GM10266 (cell line): ENCODE measurements around the gene ARL2.
A peak's percentile ranks its signal among the peaks of the same experiment; 100 is the strongest.
"Not testable (repeated sequence)": the region's sequence is repeated elsewhere in the genome, so short reads cannot be mapped to it uniquely, and the experiment has no call there.

Experiments used
- DNase-seq: peaks from one replicate; pipeline ENCODE4 v3.0.0; 2012; ENCODE audit errors: extremely low spot score
- CTCF ChIP-seq: IDR thresholded peaks from 2 replicates; pipeline ENCODE4 v1.5.1; 2012; ENCODE audit warnings: mild to moderate bottlenecking, low read depth; ENCODE audit not compliant: control insufficient read depth, insufficient read depth; ENCODE audit errors: missing control alignments

The ARL2 gene

DNA sequence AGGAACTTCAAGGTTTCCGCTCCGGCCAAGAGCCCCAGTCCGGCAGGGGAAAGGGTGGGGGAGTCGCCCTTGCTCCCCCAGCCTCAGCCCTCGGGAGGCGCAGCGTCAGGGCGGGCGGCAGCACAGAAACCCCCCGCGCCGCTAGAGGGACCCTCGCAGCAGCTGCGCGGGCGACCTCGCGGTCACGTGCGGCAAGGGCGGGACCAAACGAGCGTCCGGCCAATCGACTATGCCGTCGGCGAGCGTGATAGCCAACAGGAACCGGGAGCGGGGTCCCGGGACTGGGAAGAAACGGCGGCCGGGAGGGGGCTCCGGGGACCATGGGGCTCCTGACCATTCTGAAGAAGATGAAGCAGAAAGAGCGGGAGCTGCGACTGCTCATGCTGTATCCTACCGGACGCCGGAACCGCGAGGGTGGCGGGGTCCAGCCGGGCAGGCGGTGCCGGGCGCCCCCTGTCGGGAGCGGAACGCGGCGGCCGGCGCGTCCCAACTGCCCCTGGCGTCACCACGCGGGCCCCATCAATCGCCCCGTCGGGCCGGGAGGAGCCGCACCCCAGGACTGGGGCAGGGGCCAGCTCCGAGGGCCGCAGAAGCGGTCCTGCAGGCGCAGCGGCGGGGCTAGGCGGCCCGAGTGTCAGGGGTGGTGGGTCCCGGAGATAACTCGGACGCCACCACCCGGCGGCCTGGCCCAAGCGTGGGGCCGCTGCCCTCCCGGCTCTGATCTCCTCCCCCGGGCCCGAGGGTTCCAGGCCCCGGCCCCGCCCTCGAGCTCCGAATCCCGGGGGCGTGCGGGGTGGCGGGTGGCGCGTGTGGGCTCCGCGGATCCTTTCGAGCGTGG is at the start of gene ARL2:
Gene ARL2 (plus strand): TSS at position 273 of the 838 bp plus-strand sequence. CDS start 48 bp downstream, at position 321.
- peak; percentile 85 for TF ChIP-seq CTCF

GRCh38 chr11:64967375-64967774 is 46.6 kb upstream of the ARL2 start:
- no peak for TF ChIP-seq CTCF
- DNase-seq = no peak

More for the DNA sequence above, at the start of gene ARL2:
- DNase-seq = peak; percentile 97

DNA sequence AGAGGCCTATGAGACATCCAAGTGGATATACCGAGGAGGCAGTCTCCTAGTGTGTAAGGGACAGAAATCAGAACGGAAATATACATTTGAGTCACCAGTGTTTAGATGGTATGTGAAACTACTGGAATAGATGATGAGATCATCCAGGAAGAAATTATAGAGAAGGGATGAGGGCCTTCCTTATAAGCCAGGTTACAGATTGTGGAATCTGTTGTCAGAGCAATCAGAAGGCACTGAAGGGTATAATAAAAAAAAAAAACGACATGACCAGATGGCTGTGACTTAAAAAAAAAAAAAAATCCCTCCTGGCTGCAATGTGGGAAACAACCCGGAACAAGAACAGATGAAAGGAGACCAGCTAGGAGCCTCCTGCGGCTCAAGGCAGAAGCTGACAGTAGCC is 44.8 kb upstream of the ARL2 start:
- TF ChIP-seq CTCF = no peak
- no peak for DNase-seq

DNA sequence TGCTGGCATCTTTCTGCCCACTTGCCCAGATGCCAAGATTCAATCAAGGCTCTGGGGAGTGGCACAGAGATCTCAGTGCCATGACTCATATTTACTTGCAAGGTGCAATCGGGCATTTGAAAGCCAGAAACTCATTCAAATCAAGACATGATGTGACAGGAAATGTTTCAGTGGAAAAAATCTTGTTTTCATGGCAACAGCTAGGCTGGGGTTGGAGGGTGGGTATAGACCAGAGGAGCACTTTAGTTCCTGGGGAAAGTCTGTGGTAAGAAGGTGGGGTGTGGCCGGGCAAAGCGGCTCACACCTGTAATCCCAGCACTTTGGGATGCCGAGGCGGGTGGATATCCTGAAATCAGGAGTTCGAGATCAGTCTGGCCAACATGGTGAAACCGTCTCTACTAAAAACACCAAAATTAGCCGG is 43.2 kb upstream of the ARL2 start:
- DNase-seq = no peak
- TF ChIP-seq CTCF = no peak

DNA sequence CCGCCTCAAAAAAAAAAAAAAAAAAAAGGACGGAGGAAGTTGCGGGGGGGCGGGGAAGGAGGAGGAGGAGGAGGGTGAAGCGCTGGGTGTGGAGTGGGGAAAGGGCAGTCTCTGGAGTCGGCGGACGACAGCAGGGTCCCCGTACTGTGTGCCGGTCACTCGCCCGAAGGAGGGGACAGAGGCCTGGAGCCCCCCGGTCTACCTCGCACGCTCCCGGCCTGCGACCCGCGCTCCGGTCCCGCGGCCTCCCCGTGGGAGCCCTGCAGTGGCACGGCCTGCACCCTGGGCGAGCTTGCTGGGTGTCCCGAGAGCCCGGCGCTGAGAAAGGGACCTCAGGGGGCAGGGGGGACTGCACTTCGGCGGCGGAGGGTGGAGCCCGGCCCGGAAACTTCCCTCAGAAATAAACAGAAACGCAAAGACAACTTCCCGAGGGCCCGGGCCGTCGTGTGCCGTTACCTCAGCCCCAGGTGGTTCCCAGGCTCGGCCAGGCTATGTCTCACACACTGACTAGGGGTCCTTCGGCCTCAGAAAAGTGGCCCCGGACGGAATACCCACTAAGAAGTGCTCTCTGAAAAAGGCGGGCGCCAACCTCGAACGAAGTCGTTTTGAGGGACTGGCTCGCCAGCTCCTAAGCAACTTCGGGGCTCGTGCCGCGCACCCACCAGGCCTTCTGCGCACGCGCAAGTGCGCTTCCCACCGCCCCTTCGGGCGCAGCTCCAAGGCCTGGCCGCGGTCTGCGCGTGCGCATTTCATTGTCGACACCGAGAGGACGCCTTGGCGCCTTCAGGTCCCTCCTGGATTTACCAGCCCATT is 42.3 kb upstream of the ARL2 start, which contains the start of gene MAJIN:
Gene MAJIN (minus strand): TSS at position 688 of the 813 bp plus-strand sequence. CDS start 12,703 bp downstream, outside the sequence.
- peak; percentile 74 for DNase-seq
- no peak for TF ChIP-seq CTCF

- TF ChIP-seq CTCF = no peak
These were observed 39.8 kb upstream of the ARL2 start for GRCh38 chr11:64974124-64974523.

GRCh38 chr11:64976651-64977050 is 37.3 kb upstream of the ARL2 start:
- no peak for TF ChIP-seq CTCF
- no peak for DNase-seq

More at GRCh38 chr11:64974124-64974523, 39.8 kb upstream of the ARL2 start:
- no peak for DNase-seq

- DNase-seq = not testable (repeated sequence)
These were observed 30.6 kb upstream of the ARL2 start for GRCh38 chr11:64983339-64983738.
